Ishikawa (cell line): ENCODE data around the gene TMEM208.
A peak's percentile ranks its signal among the peaks of the same experiment; 100 is the strongest.

Experiments used
- CEBPB ChIP-seq: IDR thresholded peaks from 2 replicates; pipeline ENCODE4 v1.6.1; 2012
- CREB1 ChIP-seq: IDR thresholded peaks from 2 replicates; pipeline ENCODE4 v1.6.1; 2012; ENCODE audit warnings: low read depth
- EGR1 ChIP-seq: IDR thresholded peaks from 2 replicates; pipeline ENCODE4 v1.6.1; 2012
- EP300 ChIP-seq: IDR thresholded peaks from 2 replicates; pipeline ENCODE4 v1.6.1; 2012; ENCODE audit warnings: borderline replicate concordance
- FOXM1 ChIP-seq: IDR thresholded peaks from 2 replicates; pipeline ENCODE4 v1.6.1; 2012; ENCODE audit warnings: low read depth, borderline replicate concordance
- NFIC ChIP-seq: IDR thresholded peaks from 2 replicates; pipeline ENCODE4 v1.6.1; 2012
- RAD21 ChIP-seq: IDR thresholded peaks from 2 replicates; pipeline ENCODE4 v1.6.1; 2012; ENCODE audit warnings: low read depth
- TAF1 ChIP-seq: IDR thresholded peaks from 2 replicates; pipeline ENCODE4 v1.6.1; 2012; ENCODE audit warnings: low read depth, mild to moderate bottlenecking
- TCF12 ChIP-seq: IDR thresholded peaks from 2 replicates; pipeline ENCODE4 v1.6.1; 2012; ENCODE audit warnings: low read depth
- YY1 ChIP-seq: IDR thresholded peaks from 2 replicates; pipeline ENCODE4 v1.6.1; 2012; ENCODE audit warnings: low read depth
- TF ChIP-seq, protein P1 (sequence below): IDR thresholded peaks from 2 replicates; pipeline ENCODE4 v1.6.1; 2012; ENCODE audit warnings: low read depth, mild to moderate bottlenecking
- TF ChIP-seq, protein P2 (sequence below): IDR thresholded peaks from 2 replicates; pipeline ENCODE4 v1.6.1; 2012
- TF ChIP-seq, protein P3 (sequence below): IDR thresholded peaks from 2 replicates; pipeline ENCODE4 v1.6.1; 2012

DNA sequence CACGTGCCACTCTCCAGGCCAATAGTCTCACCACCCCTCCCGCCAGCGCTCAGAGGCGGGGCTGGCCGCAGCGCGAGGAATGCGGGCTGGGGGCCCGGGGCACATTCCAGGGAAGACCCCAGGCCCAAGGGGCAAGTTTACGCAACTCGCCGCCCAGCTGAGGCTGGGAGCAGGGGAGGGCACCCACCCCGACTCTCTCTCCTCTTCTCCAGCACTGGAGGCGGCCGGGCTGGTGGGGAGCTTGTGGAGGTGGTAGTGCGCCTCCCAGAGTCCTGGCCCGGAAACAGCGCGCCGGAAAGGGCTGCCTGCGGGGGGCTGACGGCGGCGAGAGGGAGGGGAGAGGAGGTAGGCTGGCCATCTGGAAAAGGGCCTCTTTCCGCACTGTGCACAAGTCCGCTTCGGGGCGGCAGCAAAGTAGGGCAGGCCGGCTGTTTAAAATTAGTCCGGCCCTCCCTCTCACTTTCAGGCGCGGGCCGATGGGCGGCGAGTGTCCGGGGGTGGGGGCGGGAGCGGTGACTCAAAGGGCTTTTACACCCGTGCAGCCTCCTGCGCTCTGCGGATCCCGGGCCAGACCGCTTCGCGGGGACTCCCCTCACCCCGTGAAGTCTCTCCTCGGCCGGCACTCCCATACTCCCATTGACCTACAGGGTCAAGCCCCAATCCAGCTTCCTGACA is 19.3 kb downstream of the TMEM208 start:
- TF ChIP-seq YY1 (no peak), RAD21 (peak; percentile 20; the same call in 1 of the 2 replicates), CEBPB (0 out of 2 replicates have a peak, but pooled peaks have one; percentile 27), CREB1 (no peak), EP300 (peak; percentile 33; the same call in 1 of the 2 replicates), EGR1 (0 out of 2 replicates have a peak, but pooled peaks have one; percentile 54), TAF1 (peak; percentile 68), FOXM1 (no peak), TCF12 (peak; percentile 67; the same call in 1 of the 2 replicates), NFIC (0 out of 2 replicates have a peak, but pooled peaks have one; percentile 24)
- TF ChIP-seq, protein P1, sequence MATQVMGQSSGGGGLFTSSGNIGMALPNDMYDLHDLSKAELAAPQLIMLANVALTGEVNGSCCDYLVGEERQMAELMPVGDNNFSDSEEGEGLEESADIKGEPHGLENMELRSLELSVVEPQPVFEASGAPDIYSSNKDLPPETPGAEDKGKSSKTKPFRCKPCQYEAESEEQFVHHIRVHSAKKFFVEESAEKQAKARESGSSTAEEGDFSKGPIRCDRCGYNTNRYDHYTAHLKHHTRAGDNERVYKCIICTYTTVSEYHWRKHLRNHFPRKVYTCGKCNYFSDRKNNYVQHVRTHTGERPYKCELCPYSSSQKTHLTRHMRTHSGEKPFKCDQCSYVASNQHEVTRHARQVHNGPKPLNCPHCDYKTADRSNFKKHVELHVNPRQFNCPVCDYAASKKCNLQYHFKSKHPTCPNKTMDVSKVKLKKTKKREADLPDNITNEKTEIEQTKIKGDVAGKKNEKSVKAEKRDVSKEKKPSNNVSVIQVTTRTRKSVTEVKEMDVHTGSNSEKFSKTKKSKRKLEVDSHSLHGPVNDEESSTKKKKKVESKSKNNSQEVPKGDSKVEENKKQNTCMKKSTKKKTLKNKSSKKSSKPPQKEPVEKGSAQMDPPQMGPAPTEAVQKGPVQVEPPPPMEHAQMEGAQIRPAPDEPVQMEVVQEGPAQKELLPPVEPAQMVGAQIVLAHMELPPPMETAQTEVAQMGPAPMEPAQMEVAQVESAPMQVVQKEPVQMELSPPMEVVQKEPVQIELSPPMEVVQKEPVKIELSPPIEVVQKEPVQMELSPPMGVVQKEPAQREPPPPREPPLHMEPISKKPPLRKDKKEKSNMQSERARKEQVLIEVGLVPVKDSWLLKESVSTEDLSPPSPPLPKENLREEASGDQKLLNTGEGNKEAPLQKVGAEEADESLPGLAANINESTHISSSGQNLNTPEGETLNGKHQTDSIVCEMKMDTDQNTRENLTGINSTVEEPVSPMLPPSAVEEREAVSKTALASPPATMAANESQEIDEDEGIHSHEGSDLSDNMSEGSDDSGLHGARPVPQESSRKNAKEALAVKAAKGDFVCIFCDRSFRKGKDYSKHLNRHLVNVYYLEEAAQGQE, result no peak
- TF ChIP-seq, protein P2, sequence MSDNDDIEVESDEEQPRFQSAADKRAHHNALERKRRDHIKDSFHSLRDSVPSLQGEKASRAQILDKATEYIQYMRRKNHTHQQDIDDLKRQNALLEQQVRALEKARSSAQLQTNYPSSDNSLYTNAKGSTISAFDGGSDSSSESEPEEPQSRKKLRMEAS, result peak; percentile 89
- TF ChIP-seq, protein P3, sequence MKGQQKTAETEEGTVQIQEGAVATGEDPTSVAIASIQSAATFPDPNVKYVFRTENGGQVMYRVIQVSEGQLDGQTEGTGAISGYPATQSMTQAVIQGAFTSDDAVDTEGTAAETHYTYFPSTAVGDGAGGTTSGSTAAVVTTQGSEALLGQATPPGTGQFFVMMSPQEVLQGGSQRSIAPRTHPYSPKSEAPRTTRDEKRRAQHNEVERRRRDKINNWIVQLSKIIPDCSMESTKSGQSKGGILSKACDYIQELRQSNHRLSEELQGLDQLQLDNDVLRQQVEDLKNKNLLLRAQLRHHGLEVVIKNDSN, result no peak; the same call in none of the 2 replicates
